Transverse colon (tissue), 4 donors: Measurements from ENCODE around the gene GPANK1. TPM values are rescaled to one million over a fixed set of nuclear protein-coding genes. Genes with fewer than 3 reads are reported as not detected.

Experiments
- DNase-seq: peaks from one replicate; pipeline ENCODE4 v3.0.0-alpha.2; 2019
- H3K27ac ChIP-seq, 4 donors: fragments of 200-600 bp; sonication (generic); 2 replicates each; pipeline ENCODE4 v1.5.1; 2016 to 2018; ENCODE audit warnings: inconsistent platforms in 4 of 4
- H3K27me3 ChIP-seq: fragments of 200-600 bp; sonication (generic); 2 replicates; pipeline ENCODE4 v1.5.1; 2017; ENCODE audit warnings: inconsistent platforms
- H3K36me3 ChIP-seq, 4 donors: fragments of 200-600 bp; sonication (generic); 2 replicates each; pipeline ENCODE4 v1.5.1; 2017 to 2019; ENCODE audit warnings: inconsistent platforms in 4 of 4
- H3K4me1 ChIP-seq, 4 donors: fragments of 200-600 bp; sonication (generic); 2 replicates each; pipeline ENCODE4 v1.5.1; 2017 to 2020; ENCODE audit warnings: inconsistent platforms in 4 of 4
- H3K4me3 ChIP-seq, 4 donors: fragments of 200-600 bp; sonication (generic); 1 replicate in 1 of 4; 2 replicates in 3 of 4; pipeline versions ENCODE4 v1.5.1 to v1.6.1; 2017 to 2019; ENCODE audit warnings: inconsistent platforms in 4 of 4
- H3K9me3 ChIP-seq, 2 donors: fragments of 200-600 bp; sonication (generic); 2 replicates each; pipeline ENCODE4 v1.5.1; 2017 to 2019; ENCODE audit warnings: inconsistent platforms in 2 of 2
- EP300 ChIP-seq: sonication (generic); formaldehyde crosslinking; IDR thresholded peaks from one replicate; pipeline ENCODE4 v1.6.1; 2017; ENCODE audit warnings: antibody characterized with exemption, low read depth
- POLR2A ChIP-seq: fragments of 450-650 bp; IDR thresholded peaks from one replicate; pipeline ENCODE4 v1.6.1; 2016; ENCODE audit warnings: antibody characterized with exemption, mild to moderate bottlenecking, moderate library complexity
- POLR2AphosphoS5 ChIP-seq, 3 donors: sonication (generic); formaldehyde crosslinking; IDR thresholded peaks; one replicate each; pipeline ENCODE4 v1.6.1; 2016; ENCODE audit warnings: antibody characterized with exemption in 3 of 3
- WGBS, 2 donors: methylation state at CpG; one replicate each; pipeline ENCODE4 v1.1.5; 2018; ENCODE audit warnings: low coverage in 1 of 2; 5-methylcytosine and 5-hydroxymethylcytosine counted together
- in situ Hi-C, 4 donors: fragments of 200-750 bp; cut with MboI; loops; one replicate each; pipeline versions ENCODE4 v1.15.0 to v1.15.1; 2017; ENCODE audit warnings: low sequenced_read_pairs in 3 of 4, low pct_ligation_motif_present in 1 of 4, low pct_unique_long_range_greater_than_20kb in 1 of 4
- intact Hi-C: fragments of 100-400 bp; cut with DNase I; formaldehyde crosslinking; loops from one replicate; pipeline ENCODE4 v1.15.1; 2023; ENCODE audit warnings: low total_unique reads
- total RNA-seq, 4 donors: library from RNA; depleted of rRNA; stranded (reverse); fragments of >200 nt; gene quantifications; one replicate each; pipeline ENCODE4 v1.1.0, GENCODE V29; 2016
- TF ChIP-seq, protein P1 (sequence below), 5 experiments: fragments of 200-600 bp in 3 of 5; fragments of 450-650 bp in 2 of 5; sonication (generic) in 3 of 5; IDR thresholded peaks; 1 replicate in 2 of 5; 2 replicates in 3 of 5; pipeline ENCODE4 v1.5.1; 2016 to 2017; ENCODE audit warnings: antibody characterized with exemption in 5 of 5, inconsistent platforms in 3 of 5, mild to moderate bottlenecking in 2 of 5, moderate library complexity in 1 of 5

Gene GPANK1
- total RNA-seq, 4 donors from 2014 or later = 2.4 to 32.9 (median 23.2) TPM

DNA sequence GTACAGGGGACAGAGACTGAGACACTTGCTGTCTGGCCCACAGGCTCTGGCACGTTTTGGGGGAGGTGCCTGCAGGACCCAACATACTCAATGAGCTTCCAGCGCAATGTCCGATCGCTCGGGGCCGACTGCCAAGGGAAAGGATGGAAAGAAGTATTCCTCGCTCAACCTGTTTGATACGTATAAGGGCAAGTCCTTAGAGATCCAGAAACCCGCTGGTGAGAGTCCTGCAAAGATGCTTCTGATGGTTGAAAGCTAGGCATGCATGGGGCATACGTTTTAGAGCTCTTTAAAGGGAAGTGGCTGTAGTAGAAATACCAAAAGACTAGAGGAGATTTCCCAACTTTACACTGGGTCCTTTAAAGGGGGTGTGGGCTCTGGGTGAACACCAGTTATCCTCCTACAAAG lies 42.1 kb downstream of the GPANK1 start:
- Histone ChIP-seq H3K27ac (peak overlapping the region; percentile 94 to 99 (median 97)), H3K4me3 (no peak overlapping the region), H3K36me3 (peaks cover 0 to 43% (median 22%) of the 10 kb centered on the region in 4 donors), H3K4me1 (peaks cover 0 to 22% (median 20%) of the 10 kb centered on the region in 4 donors), H3K9me3 (no peaks in the 10 kb centered on the region), H3K27me3 (no peaks in the 10 kb centered on the region)
- TF ChIP-seq POLR2A (no peak), EP300 (no peak), POLR2AphosphoS5 (IDR thresholded peaks at IDR 0.05) (no peak)
- TF ChIP-seq, protein P1, sequence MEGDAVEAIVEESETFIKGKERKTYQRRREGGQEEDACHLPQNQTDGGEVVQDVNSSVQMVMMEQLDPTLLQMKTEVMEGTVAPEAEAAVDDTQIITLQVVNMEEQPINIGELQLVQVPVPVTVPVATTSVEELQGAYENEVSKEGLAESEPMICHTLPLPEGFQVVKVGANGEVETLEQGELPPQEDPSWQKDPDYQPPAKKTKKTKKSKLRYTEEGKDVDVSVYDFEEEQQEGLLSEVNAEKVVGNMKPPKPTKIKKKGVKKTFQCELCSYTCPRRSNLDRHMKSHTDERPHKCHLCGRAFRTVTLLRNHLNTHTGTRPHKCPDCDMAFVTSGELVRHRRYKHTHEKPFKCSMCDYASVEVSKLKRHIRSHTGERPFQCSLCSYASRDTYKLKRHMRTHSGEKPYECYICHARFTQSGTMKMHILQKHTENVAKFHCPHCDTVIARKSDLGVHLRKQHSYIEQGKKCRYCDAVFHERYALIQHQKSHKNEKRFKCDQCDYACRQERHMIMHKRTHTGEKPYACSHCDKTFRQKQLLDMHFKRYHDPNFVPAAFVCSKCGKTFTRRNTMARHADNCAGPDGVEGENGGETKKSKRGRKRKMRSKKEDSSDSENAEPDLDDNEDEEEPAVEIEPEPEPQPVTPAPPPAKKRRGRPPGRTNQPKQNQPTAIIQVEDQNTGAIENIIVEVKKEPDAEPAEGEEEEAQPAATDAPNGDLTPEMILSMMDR (IDR thresholded peaks at IDR 0.05) = no peak
- intact Hi-C loops (no loop called here), in situ Hi-C loops (no loop called here)
- DNase-seq = no peak
- WGBS, 2 donors = 62 to 66% methylated on average over 9 to 10 of the region's 10 CpGs

DNA sequence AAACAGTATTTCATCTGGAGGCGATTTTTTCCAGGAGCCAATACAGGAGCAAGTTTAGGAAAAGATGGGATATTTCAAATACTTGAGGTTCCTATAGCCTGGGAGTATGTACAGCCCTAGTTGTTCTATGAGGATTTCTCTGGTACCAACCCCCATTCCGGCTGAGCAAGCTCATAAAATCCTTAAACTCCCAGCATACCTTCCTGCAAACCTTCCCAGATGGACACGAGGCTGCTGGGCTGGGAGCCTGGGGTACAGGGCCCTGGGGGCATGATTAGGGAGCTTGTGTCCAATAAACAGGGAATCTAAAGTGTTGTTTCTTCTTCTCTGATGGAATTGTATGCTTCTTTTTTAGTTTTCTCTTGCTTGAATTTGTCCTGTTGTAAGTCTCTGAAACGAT lies 42.8 kb downstream of the GPANK1 start:
- in situ Hi-C loops = no loop called here
- peak; percentile 33 for DNase-seq
- Histone ChIP-seq H3K27me3 (no peaks in the 10 kb centered on the region), H3K4me1 (peaks cover 0 to 22% (median 20%) of the 10 kb centered on the region in 4 donors), H3K4me3 (peak overlapping the region in 3 of 4 donors; percentile 73 to 99 (median 79)), H3K9me3 (no peaks in the 10 kb centered on the region), H3K27ac (peak overlapping the region; percentile 94 to 99 (median 97)), H3K36me3 (peaks cover 0 to 36% (median 19%) of the 10 kb centered on the region in 4 donors)
- WGBS, 2 donors = 13 to 15% methylated on average over 2 to 4 of the region's 4 CpGs
- intact Hi-C loops = no loop called here
- TF ChIP-seq POLR2A = no peak

DNA sequence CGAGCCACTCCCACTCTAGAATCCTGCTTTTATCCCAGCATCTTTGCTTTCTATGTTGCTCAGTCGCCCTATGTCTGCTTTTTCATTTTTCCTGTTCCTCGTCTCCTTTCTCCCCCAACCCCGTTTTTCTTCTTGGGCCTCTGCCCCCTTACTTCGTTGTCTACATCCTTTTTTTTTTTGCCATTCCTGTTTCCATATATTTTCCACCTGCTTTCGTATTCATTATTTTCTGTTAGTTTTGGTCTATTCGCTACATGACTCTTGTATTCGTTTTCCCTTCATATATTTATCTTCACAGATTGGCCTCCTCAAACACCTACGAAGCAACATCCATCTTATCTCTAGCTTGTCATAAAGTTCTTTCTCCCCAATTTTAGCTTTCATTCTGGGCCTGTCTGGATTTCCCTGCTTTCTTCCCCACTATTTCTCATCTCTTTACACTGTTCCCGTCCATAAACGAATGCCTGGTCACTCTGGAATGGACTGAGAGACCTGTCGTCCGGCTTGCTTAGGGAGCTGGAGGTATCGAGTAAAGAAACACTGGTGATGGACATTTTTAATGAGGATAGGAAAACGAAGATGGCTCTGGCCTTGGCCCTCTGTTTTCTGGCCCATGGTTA lies 43.4 kb downstream of the GPANK1 start:
- DNase-seq = no peak
- 5 to 6% methylated on average over 9 to 15 of the region's 15 CpGs for WGBS, 2 donors

DNA sequence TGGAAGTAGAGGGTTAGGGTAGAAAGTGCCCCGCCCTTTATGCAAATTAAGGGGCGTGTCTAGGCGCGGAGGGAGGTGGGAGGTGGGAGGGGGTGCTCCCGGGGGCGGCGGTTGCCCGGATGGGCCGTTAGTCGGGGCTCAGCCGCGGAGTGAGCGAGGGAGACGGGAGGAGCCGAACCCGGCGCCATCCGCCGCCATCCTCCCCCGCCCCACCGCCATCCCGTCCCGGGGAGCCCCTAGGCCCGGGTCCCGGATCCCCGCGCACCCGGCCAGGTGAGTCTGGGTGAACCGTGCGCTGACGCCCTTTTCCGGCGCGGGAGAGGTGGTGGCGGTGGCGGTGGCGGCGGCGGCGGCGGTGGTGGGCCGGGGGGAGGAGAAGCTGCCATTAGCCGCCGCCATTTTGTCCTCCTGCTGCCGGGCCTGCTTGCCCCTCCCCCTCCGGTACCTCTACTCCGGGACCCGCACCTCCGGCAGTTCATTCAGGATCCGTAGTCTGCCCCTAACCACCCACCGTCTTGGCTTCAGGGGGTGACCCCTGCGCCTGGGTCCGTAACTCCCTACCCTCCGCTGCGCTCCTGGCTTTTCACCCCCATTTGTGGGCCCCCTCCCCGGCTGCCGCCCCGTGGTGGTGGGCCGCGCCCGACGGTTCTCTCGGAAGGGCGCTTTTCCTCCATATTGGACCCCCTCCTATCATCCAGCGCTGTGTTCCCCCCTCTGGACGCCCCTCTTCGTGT lies 44.0 kb downstream of the GPANK1 start, which contains the start of gene PRRC2A:
Gene PRRC2A, plus strand, starts transcription at position 130 of the 734 bp plus-strand sequence. CDS start 2,075 bp downstream, outside the sequence.
- DNase-seq = peak; percentile 96
- Histone ChIP-seq H3K9me3 (no peaks in the 10 kb centered on the region), H3K36me3 (peaks cover 0 to 23% (median 13%) of the 10 kb centered on the region in 4 donors), H3K4me1 (peaks cover 0 to 22% (median 20%) of the 10 kb centered on the region in 4 donors), H3K27me3 (no peaks in the 10 kb centered on the region), H3K4me3 (peak within 1 kb of the TSS; percentile 64 to 99 (median 76)), H3K27ac (peak within 1 kb of the TSS; percentile 94 to 99 (median 97))
- in situ Hi-C loops = no loop called here
- WGBS, 2 donors = 0% methylated on average over 4 to 29 of the region's 67 CpGs
- intact Hi-C loops = no loop called here
- TF ChIP-seq POLR2A = no peak
- TF ChIP-seq POLR2AphosphoS5 (IDR thresholded peaks at IDR 0.05) = peak in 1 of 3 donors; percentile 39

More for the DNA sequence above, 43.4 kb downstream of the GPANK1 start:
- Histone ChIP-seq H3K9me3 (no peaks in the 10 kb centered on the region), H3K27ac (peak overlapping the region; percentile 94 to 99 (median 97)), H3K27me3 (no peaks in the 10 kb centered on the region), H3K36me3 (peaks cover 0 to 30% (median 16%) of the 10 kb centered on the region in 4 donors), H3K4me1 (peaks cover 0 to 22% (median 20%) of the 10 kb centered on the region in 4 donors), H3K4me3 (peak overlapping the region; percentile 64 to 99 (median 76))
- TF ChIP-seq POLR2AphosphoS5 (IDR thresholded peaks at IDR 0.05) (no peak), EP300 (no peak), POLR2A (no peak)
- TF ChIP-seq, protein P1 (IDR thresholded peaks at IDR 0.05) = no peak
- in situ Hi-C loops (no loop called here), intact Hi-C loops (no loop called here)
